Activated CD4-positive, alpha-beta T cell treated with anti-CD3 and anti-CD28 coated beads, Interleukin-2, amount 50 U/mL, for 24 hours (primary cell): ENCODE results near the gene ACTMAP.

ENCODE experiments used
- DNase-seq, 2 donors: peaks; one replicate each; pipeline ENCODE4 v3.0.0-alpha.2; 2020; ENCODE audit warnings: low read depth in 1 of 2, low spot score in 1 of 2

Gene ACTMAP

GRCh38 chr19:40721936-40722661 lies 28.2 kb downstream of the ACTMAP start:
- no peak for DNase-seq

GRCh38 chr19:40721140-40721486 lies 29.2 kb downstream of the ACTMAP start:
- DNase-seq = no peak

GRCh38 chr19:40719414-40719894 lies 30.8 kb downstream of the ACTMAP start:
- DNase-seq = no peak

- no peak for DNase-seq
These were observed 31.4 kb downstream of the ACTMAP start for GRCh38 chr19:40718774-40719391.

- DNase-seq = no peak
These were observed 32.1 kb downstream of the ACTMAP start for GRCh38 chr19:40717880-40718773.

- no peak for DNase-seq
These were observed 32.9 kb downstream of the ACTMAP start for GRCh38 chr19:40717325-40717879.

GRCh38 chr19:40716482-40717324 lies 33.6 kb downstream of the ACTMAP start, which contains the start of the genes COQ8B and ITPKC:
Gene COQ8B (minus strand): TSS chr19:40716886. CDS start chr19:40714632, 2,254 bp downstream.
Gene ITPKC (plus strand): TSS chr19:40717112. CDS start chr19:40717136, 24 bp downstream.
- DNase-seq = peak; percentile 99 to 100

- DNase-seq = peak; percentile 41 to 75
These were observed 34.2 kb downstream of the ACTMAP start for GRCh38 chr19:40716031-40716481.

- peak; percentile 76 to 87 for DNase-seq
These were observed 35.6 kb downstream of the ACTMAP start for GRCh38 chr19:40714441-40715299.

- DNase-seq = no peak
These were observed 36.3 kb downstream of the ACTMAP start for GRCh38 chr19:40713939-40714338.

- DNase-seq = no peak
These were observed 40.5 kb downstream of the ACTMAP start for GRCh38 chr19:40709817-40710216.

- no peak for DNase-seq
These were observed 42.7 kb downstream of the ACTMAP start for GRCh38 chr19:40707615-40708014.

GRCh38 chr19:40705950-40706619 lies 44.2 kb downstream of the ACTMAP start:
- DNase-seq = no peak

- no peak for DNase-seq
These were observed 45.0 kb downstream of the ACTMAP start for GRCh38 chr19:40705362-40705651.

GRCh38 chr19:40704491-40705361 lies 45.6 kb downstream of the ACTMAP start:
- DNase-seq = no peak

- no peak for DNase-seq
These were observed 47.1 kb downstream of the ACTMAP start for GRCh38 chr19:40703029-40703755.

GRCh38 chr19:40702337-40703012 lies 47.8 kb downstream of the ACTMAP start:
- DNase-seq = no peak
